NCI-H1105 treated with DMSO at 0.1 percent for 48 hours (cell line): ENCODE data around the gene JMJD8.
"Not testable (repeated sequence)": the region's sequence is repeated elsewhere in the genome, so short reads cannot be mapped to it uniquely, and the experiment has no call there.

Experiments
- DNase-seq: peaks from one replicate; lab custom pipeline; 2025; lab: John Stamatoyannopoulos, UW

JMJD8 gene

DNA sequence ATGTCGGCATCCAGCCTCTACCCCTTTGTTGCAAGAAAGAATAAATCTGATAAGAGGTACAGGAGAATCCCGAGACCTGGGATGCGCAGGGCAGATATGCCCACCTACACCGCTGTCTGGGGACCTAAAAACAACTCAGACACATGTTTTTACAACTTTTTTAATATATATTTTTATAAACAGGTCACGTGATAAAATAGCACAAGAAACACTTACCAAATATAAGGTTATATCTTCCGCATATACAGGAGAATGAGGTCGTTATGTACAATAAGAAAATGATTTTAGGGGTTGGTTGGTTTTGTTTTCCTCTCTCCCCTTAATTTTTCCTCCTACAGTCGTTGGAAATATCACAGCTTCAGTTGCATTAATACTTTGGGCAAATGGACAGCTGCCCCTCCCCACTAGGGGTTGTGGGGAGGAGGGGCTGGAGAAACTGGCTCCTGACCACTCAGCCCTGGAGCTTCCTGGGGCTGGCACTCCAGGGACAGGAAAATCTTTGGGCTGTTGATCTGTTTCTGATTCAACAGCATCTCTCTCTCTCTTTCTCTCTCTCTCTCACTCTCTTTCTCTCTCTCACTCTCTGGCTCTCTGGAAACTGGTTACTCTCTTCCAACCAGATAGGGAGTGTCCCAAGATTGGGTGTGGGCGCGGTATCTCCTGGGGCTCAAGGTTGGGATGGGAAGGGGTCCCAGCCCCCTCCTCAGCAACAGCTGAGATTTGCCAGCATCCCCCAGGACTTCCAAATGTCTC lies 8.4 kb upstream of the JMJD8 start:
- DNase-seq = no peak

DNA sequence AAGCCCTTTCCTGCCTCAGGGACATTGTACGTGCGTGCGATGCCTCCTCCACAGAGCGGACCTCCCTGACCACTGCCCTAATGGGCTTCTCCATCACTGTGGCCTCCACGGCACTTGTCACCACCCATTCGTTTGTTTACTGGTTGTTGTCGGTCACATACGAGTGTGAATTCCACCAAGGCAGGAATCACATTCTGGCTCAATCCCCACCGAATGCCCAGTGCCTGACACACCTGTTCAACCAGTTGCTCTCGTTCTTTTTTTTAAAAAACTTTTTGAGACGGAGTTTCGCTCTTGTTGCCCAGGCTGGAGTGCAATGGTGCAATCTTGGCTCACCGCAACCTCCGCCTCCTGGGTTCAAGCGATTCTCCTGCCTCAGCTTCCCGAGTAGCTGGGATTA lies 7.1 kb upstream of the JMJD8 start:
- DNase-seq = not testable (repeated sequence)

DNA sequence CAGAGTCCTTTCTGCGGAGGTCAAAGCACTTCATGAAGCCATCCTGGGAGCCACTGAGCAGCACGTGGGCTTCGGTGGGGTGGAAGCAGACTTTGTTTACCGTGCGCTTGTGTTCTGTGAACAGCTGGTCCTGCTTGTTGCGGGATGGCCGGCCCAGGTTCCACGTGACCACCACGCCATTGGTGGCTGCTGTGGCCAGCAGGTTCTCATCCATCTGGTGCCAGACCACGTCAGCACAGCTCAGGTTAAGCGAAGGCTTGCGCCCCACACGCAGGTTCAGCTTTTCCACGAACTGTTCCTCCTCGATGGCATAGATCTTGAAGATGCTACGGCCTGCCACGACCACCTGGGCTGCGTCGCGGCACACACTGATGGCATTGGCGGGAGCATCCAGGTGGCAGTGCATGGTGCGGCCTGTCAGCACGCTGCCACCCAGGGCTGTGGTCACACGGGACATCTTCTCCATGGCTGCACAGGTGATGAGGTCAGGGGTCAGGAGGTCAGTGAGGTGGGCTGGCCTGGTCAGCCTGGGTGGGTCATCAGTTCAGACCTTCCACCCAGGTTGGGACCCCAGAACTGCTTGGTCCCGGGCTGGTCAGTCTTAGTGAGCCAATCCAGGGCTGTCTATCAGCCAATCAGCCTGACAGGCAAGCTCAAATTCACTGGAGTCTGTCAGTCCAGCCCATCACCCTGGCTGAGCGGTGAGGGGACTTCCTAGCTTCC lies 5.2 kb upstream of the JMJD8 start:
- DNase-seq = no peak

DNA sequence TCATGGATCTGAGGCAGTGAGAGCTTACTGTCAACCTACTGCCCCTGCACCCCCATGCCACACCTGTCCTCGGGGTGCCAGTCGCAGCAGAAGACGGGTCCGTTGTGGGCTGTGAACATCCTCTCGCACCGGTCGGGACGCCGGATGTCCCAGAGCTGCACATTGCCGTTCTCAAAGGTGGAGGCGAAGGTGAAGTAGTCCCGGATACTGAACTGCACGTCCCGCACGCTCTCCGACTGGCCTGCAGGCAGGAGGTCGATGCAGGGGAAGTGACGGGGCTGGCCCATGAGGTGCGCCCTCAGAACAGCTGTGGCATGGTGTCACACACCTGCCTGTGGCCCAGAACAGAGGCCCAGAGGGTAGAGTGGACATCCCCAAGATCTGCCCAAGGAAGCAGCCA lies 3.4 kb upstream of the JMJD8 start:
- DNase-seq = no peak

DNA sequence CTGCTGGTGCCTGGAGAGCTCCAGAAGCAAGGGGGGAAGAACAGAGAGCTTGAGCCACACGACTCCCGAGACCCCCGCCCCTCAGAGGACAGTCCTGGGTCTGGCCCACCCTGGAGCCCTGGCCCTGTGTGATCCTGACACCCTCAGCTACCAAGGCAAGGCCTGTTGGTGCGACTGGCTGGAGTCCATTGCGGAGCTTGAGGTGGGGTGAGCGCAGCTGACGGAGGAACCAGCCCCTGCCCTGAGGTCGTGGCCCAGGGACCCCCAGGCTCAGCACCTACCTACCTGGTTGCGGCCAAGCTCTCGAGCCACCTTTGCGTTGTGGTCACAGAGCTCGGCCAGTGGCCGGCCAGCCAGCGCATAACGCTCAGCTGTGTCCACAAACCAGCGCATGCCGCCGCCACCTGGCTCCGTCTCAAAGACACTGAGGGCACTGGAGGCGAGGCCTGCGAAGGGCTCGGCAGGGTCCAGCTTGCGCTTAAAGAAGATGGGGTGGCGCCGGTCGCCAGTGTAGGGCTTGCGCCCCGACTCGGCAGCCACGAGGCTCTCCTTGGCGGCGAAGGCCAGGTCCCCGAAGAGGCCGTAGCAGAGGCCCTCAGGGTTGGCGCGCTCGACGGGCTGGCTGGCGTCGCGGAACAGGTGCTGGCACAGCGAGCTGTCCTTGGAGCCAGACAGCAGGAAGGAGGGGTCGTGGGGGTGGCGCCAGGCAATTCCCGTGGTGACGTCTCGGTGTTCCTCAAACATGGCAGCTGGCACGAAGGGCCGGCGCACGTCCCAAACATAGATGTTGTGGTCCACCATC lies 2.5 kb upstream of the JMJD8 start:
- DNase-seq = no peak

DNA sequence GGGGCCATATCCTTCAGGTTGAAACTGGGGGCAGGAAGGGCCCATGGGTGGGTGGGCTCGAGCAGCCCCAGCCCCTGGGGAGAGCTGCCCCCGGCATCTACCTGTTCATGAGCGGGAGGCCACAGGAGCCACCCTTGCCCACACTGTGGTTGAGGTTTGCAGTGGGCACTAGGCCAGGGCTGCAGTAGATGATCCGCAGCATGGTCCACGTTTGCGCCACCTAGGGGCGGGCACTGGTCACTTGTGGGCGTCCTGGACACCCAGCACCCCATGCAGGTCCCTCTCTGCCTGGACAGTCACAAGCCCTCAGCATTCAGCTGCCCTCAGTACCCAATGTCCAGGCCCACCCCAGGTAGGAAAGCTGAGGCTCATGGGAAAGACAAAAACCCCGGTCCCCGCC lies 1.8 kb upstream of the JMJD8 start:
- no peak for DNase-seq

DNA sequence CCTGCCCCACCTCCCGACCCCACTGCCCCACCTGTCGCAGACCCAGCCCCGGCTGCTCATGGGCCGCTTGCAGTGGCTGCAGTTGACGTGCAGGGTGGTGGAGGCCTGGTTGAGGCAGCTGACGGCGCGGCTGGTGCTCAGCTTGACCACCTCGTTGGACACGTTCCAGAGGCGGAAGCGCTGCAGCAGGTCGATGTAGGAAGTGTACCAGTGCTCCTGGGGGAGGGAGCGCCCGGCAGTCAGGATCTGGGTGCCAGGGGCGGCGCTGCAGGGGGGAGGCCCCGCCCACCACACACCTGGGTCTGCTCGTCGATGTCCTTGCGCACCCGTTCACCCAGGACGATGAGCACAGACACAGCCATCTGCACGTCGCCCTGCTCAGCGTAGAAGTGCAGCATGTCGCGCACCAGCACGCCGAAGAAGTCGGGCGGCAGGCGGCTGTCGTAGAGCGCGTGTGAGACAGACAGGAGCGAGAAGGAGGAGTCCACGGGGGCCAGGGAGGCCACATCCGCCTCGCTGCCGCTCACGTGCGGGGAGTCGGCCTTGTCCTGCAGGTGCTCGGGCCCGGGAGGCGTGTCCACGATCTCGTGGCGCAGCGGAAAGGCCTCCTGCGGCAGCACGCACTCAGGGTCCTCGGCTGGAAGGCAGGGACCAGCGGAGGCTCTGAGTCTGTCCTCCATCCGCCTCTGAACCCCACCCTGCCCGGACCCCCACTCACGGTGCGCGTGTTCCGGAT lies 995 bp upstream of the JMJD8 start:
- peak; percentile 63 for DNase-seq

DNA sequence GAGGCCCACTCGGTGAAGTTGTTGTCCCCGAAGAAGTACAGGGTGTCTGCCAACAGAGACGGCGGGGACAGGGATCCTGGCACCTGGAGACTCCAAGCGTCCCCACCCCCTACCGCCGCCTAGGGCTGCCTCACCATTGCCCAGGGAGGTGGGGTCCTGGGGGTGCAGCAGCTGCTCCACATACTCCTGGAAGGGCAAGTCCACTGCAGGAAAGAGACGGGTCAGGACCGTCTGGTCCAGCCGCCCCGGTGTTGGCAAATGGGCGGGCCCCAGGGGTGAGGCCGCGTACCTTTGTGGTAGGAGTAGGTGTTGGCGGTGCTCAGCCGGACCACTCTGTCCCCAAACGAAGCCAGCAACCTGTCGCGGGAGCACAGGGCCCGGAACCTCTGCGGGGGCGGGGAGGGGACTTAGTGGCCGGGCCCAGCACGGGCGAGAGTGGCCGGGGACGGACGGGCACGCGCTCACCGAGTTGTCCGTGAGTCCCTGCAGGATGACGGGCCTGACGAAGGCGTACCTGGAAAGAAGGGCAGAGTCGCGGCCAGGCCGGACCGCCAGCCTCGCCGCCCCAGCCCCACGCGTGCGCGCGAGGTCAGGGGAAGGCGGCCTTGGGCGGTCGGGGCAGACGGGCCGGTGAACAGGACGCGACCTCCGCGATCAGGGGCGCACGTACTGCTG lies 601 bp downstream of the JMJD8 start:
- no peak for DNase-seq

DNA sequence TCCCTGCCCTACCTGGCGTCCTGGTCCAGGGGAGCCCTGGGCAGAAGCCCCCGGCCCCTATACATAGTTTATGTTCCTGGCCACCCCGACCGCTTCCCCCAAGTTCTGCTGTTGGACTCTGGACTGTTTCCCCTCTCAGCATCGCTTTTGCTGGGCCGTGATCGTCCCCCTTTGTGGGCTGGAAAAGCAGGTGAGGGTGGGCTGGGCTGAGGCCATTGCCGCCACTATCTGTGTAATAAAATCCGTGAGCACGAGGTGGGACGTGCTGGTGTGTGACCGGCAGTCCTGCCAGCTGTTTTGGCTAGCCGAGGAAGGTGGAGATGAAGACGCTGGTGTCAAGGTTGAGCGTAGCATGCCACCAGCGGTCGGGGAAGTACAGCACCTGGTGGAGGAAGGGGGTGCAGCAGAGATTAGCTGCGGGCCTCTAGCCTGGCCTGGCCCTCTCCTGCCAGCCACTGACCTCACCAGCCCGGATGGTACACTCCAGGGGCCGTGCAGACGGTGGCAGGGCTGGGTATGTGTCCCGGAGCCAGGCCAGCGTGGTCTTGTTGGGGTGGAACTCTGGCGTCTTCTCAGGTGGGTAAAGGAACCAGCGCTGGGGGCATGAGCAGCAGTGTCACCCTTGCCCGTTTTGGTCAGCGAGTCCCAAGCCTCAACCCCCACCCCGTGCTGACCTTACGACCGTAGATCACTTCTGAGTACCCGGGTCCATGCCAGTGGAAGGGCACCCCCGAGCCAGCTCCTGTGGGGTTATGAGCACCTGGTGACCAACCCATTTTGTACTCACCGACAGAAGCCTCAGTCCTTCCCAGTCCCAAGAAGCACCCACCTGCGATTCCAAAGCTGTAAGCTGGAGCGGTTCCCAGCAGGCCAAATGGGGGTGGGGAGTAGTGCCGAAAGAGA lies 1.4 kb downstream of the JMJD8 start:
- DNase-seq = no peak

DNA sequence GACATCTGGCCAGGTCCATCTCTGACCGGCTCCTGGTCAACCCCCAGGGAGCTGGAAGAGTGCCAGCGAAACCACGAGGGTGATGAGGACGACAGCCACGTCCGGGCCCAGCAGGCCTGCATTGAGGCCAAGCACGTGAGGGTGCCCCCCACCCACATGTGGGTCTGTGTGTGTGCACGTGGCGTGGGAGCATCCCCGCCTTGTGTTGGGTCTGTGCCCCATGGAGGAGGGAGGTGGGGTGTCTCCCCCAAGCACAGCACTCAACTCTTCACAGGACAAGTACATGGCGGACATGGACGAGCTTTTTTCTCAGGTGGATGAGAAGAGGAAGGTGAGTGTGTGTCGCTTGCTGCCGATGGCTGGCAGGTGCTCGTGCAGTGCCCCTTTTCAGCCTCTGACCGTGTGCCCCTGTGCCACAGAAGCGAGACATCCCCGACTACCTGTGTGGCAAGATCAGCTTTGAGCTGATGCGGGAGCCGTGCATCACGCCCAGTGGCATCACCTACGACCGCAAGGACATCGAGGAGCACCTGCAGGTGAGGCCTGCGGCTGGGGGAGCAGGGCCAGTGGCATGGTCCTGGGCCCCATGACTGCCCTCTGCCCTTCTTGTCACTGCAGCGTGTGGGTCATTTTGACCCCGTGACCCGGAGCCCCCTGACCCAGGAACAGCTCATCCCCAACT lies 2.2 kb downstream of the JMJD8 start:
- DNase-seq = no peak

DNA sequence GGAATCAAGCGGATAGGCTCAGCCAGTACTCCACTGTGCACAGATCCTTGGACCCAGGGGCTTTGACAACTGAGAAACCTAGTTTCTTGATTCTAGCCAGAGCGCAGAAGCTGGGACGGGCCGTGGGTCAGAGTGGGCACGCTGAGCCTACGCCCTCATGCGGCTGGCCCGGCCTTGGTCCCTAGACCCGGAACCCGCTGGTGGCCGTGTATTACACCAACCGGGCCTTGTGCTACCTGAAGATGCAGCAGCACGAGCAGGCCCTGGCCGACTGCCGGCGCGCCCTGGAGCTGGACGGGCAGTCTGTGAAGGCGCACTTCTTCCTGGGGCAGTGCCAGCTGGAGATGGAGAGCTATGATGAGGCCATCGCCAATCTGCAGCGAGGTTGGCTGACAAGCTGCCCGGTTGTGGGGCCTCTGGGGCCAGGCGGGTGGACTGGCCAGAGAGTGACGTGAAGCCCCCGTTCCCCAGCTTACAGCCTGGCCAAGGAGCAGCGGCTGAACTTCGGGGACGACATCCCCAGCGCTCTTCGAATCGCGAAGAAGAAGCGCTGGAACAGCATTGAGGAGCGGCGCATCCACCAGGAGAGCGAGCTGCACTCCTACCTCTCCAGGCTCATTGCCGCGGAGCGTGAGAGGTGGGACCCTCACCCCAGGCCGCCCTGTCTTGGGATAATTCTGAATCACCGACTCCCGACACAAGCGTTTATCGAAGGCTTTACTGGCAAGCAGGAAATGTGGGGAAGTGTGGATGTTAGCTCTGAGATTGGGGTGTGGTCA lies 3.0 kb downstream of the JMJD8 start:
- DNase-seq = no peak

DNA sequence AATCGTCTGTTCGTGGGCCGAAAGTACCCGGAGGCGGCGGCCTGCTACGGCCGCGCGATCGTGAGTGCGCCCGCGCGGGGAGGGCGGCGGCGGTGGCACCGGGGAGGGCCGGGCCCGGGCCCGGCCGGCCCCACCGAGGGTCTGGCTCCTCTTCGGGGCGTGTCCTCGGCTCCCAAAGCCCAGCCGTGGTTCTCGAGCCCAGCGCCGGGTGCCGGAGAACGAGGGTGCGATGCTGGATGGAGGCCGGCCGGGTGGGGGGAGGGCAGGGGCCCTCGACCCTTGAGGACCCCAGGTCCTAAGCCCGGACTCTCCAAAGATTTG lies 3.5 kb downstream of the JMJD8 start:
- DNase-seq = no peak

DNA sequence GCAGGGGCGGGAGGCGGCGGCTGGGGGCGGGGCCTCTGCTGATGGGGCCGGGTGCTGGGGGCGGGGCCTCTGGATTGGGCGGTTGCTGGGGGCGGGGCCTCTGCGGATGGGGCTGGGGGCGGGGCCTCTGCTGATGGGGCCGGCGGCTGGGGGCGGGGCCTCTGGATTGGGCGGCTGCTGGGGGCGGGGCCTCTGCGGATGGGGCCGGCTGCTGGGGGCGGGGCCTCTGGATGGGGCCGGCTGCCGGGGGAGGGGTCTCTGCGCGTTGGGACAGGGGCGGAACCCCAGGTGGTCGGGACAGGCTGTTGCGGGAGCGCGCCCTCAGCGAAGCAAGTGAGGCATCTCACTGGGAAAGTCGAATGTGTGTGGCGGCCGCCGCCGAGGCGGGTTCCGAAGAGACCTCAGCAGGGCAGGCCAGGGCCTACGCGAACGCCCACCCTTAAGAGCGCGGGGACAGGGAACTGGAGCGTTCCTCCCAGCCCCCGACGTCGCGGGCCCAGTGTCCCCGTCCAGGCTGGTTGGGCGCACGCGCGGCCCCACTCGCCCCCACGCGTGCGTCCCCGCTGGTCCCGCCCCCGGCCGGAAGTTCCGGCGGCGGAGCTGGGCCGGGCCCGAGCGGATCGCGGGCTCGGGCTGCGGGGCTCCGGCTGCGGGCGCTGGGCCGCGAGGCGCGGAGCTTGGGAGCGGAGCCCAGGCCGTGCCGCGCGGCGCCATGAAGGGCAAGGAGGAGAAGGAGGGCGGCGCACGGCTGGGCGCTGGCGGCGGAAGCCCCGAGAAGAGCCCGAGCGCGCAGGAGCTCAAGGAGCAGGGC lies 4.1 kb downstream of the JMJD8 start, which contains the start of gene STUB1:
TSS of gene STUB1 (plus strand) at position 597 of the 811 bp plus-strand sequence. CDS start at position 713, 116 bp downstream.
- peak; percentile 26 for DNase-seq

DNA sequence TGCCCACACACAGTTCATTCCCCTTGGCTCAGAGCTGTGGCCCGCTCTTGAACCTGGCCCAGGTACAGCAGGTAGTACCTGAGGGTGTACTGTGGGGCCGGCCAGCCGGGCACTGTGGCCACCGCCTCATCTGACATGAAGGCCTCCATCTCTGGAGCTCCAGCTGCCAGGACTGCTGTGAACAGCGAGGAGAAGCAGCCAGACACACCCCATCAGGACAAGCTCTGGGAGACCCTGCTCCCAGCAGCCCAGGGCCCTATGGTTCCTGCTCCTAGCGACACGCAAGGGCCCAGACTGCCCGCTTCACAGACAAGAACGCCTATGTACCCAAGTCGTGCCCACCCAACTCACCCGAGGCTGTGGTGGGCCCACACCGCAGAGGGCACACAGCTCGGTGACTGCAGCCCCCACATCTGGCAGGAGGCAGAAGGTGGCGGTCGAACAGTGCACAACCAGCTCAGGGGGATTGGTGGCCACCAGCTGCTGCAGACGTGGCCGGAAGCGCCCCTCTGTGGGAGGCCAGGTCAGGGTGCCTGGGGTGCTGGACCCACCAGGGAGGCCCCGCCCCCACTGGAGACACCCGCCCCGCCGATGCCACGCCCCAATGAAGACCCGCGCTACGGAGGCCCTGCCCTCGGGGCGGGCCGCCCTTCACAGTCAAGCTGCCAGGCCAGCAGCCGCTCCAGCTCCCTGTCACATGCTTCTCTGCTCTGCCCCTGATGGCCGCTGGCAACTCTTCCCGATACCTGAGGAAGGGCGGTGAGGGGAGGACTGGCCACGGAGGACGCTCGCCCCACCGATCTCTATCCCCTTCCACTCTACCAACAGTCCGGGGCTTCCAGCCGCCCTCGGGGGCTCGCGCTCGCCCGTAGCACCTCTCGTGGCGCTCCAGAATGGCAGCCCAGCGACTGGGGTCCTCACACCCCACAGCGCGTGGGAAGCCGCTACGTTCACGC lies 5.0 kb downstream of the JMJD8 start:
- no peak for DNase-seq

DNA sequence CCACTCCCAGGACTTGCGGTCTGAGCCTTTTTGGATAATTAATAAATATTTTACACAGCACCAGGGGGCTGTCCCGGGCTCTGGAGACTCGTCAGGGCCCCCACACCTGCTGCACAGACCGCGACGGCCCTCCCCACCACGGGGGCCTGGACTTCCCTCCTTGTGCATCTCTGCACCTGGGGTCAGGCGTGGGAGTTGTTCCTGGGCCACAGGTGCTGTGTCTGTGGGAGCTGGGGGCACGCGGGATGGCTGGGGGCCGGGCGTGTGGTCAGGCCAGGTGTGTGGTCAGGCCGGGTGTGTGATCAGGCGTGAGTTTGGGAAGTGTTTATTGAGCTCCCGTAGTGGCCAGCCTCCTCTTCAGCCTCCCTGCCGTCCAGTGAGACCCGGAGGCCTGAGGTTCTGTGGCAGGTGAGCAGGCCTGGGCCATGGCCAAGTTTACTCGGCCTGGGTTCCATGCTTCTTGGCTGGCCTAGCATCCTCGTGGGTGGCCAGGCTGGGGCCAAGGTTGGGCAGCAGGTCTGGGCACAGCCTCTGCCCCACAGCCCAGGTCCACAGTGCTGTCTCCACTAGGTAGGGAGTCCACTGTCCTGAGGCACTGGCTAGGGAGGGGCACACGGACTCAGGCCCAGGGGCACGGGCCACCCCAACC lies 5.8 kb downstream of the JMJD8 start:
- no peak for DNase-seq

DNA sequence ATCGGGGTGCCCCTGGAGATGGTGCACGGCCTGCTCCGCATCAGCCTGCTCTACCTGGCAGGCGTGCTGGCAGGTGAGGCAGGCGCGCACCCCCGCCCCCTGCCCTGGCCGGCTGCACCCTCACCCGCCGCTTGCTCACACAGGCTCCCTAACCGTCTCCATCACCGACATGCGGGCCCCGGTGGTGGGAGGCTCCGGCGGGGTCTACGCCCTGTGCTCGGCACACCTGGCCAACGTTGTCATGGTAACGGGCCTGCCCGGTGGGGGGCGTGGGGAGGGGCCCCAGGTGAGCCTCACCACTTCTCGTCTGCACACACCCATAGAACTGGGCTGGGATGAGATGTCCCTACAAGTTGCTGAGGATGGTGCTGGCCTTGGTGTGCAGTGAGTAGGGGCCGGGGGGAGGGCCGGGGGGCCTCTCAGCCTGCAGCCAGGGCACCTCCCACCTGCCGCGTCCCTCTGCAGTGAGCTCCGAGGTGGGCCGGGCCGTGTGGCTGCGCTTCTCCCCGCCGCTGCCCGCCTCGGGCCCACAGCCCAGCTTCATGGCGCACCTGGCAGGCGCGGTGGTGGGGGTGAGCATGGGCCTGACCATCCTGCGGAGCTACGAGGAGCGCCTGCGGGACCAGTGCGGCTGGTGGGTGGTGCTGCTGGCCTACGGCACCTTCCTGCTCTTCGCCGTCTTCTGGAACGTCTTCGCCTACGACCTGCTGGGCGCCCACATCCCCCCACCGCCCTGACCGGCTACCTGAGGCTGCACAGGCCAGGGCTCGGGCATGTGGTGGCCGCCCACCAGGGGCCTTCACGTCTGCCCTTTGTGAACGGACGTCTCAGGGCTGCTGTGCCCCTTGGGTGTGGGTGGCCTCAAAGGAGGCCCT lies 6.6 kb downstream of the JMJD8 start:
- peak; percentile 81 for DNase-seq
